RPMI8226 (cell line): ENCODE measurements around the gene FHIT.
"Not testable (repeated sequence)": the region's sequence is repeated elsewhere in the genome, so short reads cannot be mapped to it uniquely, and the experiment has no call there.

Experiments used
- DNase-seq: peaks from one replicate; pipeline ENCODE4 v3.0.0-alpha.2; 2015

FHIT gene

GRCh38 chr3:61224823-61225222, 26.4 kb downstream of the FHIT start:
- DNase-seq, result no peak

- DNase-seq, result no peak
These were observed 27.8 kb downstream of the FHIT start for GRCh38 chr3:61223451-61223850.

- DNase-seq, result no peak
These were observed 28.8 kb downstream of the FHIT start for GRCh38 chr3:61222467-61222866.

- DNase-seq, result no peak
These were observed 29.4 kb downstream of the FHIT start for GRCh38 chr3:61221759-61222362.

GRCh38 chr3:61218504-61218903, 32.7 kb downstream of the FHIT start:
- no peak for DNase-seq

GRCh38 chr3:61216171-61216570, 35.1 kb downstream of the FHIT start:
- not testable (repeated sequence) for DNase-seq

GRCh38 chr3:61202086-61202485, 49.2 kb downstream of the FHIT start:
- DNase-seq, result no peak

GRCh38 chr3:61201071-61201470, 50.2 kb downstream of the FHIT start:
- no peak for DNase-seq

GRCh38 chr3:61200270-61200669, 51.0 kb downstream of the FHIT start:
- DNase-seq, result peak; percentile 66

GRCh38 chr3:61199843-61200242, 51.4 kb downstream of the FHIT start:
- no peak for DNase-seq

GRCh38 chr3:61194892-61195538, 56.2 kb downstream of the FHIT start:
- DNase-seq, result no peak

- DNase-seq, result no peak
These were observed 59.0 kb downstream of the FHIT start for GRCh38 chr3:61192222-61192621.

GRCh38 chr3:61190205-61190604, 61.0 kb downstream of the FHIT start:
- not testable (repeated sequence) for DNase-seq

- no peak for DNase-seq
These were observed 65.2 kb downstream of the FHIT start for GRCh38 chr3:61186030-61186429.

GRCh38 chr3:61184956-61185355, 66.3 kb downstream of the FHIT start:
- no peak for DNase-seq

GRCh38 chr3:61182662-61183061, 68.6 kb downstream of the FHIT start:
- DNase-seq, result no peak

- no peak for DNase-seq
These were observed 69.4 kb downstream of the FHIT start for GRCh38 chr3:61181874-61182273.

GRCh38 chr3:61180206-61180605, 71.0 kb downstream of the FHIT start:
- DNase-seq, result no peak

GRCh38 chr3:61178167-61178566, 73.1 kb downstream of the FHIT start:
- no peak for DNase-seq

GRCh38 chr3:61177450-61177849, 73.8 kb downstream of the FHIT start:
- no peak for DNase-seq

- no peak for DNase-seq
These were observed 77.6 kb downstream of the FHIT start for GRCh38 chr3:61173676-61174075.

- peak; percentile 6 for DNase-seq
These were observed 78.6 kb downstream of the FHIT start for GRCh38 chr3:61172684-61173083.

- DNase-seq, result no peak
These were observed 79.0 kb downstream of the FHIT start for GRCh38 chr3:61172203-61172602.

- DNase-seq, result no peak
These were observed 81.5 kb downstream of the FHIT start for GRCh38 chr3:61169621-61170251.

- no peak for DNase-seq
These were observed 83.0 kb downstream of the FHIT start for GRCh38 chr3:61168286-61168685.
